Stimulated activated CD8-positive, alpha-beta memory T cell treated with anti-CD3 and anti-CD28 coated beads, Interleukin-15, amount 100 ng/mL, for 4 hours (primary cell): ENCODE measurements around the gene BTAF1.

Source experiments
- DNase-seq, 2 donors: peaks; one replicate each; pipeline ENCODE4 v3.0.0-alpha.2; 2020; ENCODE audit warnings: low read depth in 2 of 2

BTAF1 gene

GRCh38 chr10:92052088-92052487 is 128.5 kb downstream of the BTAF1 start:
- no peak for DNase-seq

GRCh38 chr10:92052741-92053140 is 129.2 kb downstream of the BTAF1 start:
- no peak for DNase-seq

- no peak for DNase-seq
Measured at GRCh38 chr10:92054807-92055206, 131.2 kb downstream of the BTAF1 start.

- no peak for DNase-seq
Measured at GRCh38 chr10:92062273-92062672, 138.7 kb downstream of the BTAF1 start.

- no peak for DNase-seq
Measured at GRCh38 chr10:92064506-92064905, 140.9 kb downstream of the BTAF1 start.

- DNase-seq: no peak
Measured at GRCh38 chr10:92066386-92066785, 142.8 kb downstream of the BTAF1 start.

- DNase-seq: no peak
Measured at GRCh38 chr10:92068900-92069299, 145.3 kb downstream of the BTAF1 start.

- DNase-seq: no peak
Measured at GRCh38 chr10:92074126-92074887, 150.7 kb downstream of the BTAF1 start.

- DNase-seq: no peak
Measured at GRCh38 chr10:92075829-92076228, 152.3 kb downstream of the BTAF1 start.

GRCh38 chr10:92076722-92077121 is 153.2 kb downstream of the BTAF1 start:
- DNase-seq: no peak

- DNase-seq: no peak
Measured at GRCh38 chr10:92079003-92079402, 155.4 kb downstream of the BTAF1 start.
